Hindlimb muscle (tissue), 1 donor: ENCODE measurements around the gene RDH14. TPM values are rescaled to one million over a fixed set of nuclear protein-coding genes. Genes with fewer than 3 reads are reported as not detected.

Source experiments
- DNase-seq: peaks from one replicate; pipeline ENCODE4 v3.0.0-alpha.2; 2013
- polyA plus RNA-seq: library from polyadenylated mRNA; unstranded; fragments of 120-200 nt; gene quantifications from one replicate; pipeline ENCODE4 v1.2.1, GENCODE V29; 2013; ENCODE audit not compliant: insufficient read length

RDH14 gene
- polyA plus RNA-seq = 20.4 TPM

- DNase-seq = peak; percentile 92
These were observed at the start of gene RDH14 for GRCh38 chr2:18560031-18560796. RDH14 (minus strand) TSS chr2:18560653; CDS start chr2:18560572, 81 bp downstream.

- no peak for DNase-seq
These were observed 49.6 kb upstream of the RDH14 start for GRCh38 chr2:18610090-18610489.

GRCh38 chr2:18605115-18605514 lies 44.7 kb upstream of the RDH14 start:
- DNase-seq = no peak

- no peak for DNase-seq
These were observed 44.1 kb upstream of the RDH14 start for GRCh38 chr2:18604531-18604885.

GRCh38 chr2:18603854-18604530 lies 43.5 kb upstream of the RDH14 start:
- DNase-seq = no peak

- no peak for DNase-seq
These were observed 41.8 kb upstream of the RDH14 start for GRCh38 chr2:18602298-18602697.

- DNase-seq = no peak
These were observed 39.8 kb upstream of the RDH14 start for GRCh38 chr2:18600255-18600613.

GRCh38 chr2:18599509-18600254 lies 39.2 kb upstream of the RDH14 start:
- peak; percentile 22 for DNase-seq

- DNase-seq = no peak
These were observed 38.5 kb upstream of the RDH14 start for GRCh38 chr2:18598848-18599484.

GRCh38 chr2:18597618-18598017 lies 37.2 kb upstream of the RDH14 start:
- no peak for DNase-seq

GRCh38 chr2:18596993-18597392 lies 36.5 kb upstream of the RDH14 start:
- DNase-seq = no peak

- DNase-seq = no peak
These were observed 33.0 kb upstream of the RDH14 start for GRCh38 chr2:18593496-18593895.

GRCh38 chr2:18592372-18592771 lies 31.9 kb upstream of the RDH14 start:
- no peak for DNase-seq

GRCh38 chr2:18589354-18589753 lies 28.9 kb upstream of the RDH14 start, which contains the start of gene NT5C1B:
NT5C1B (minus strand) TSS chr2:18589569; CDS start chr2:18589468, 101 bp downstream.
- DNase-seq = no peak

- DNase-seq = no peak
These were observed 28.3 kb upstream of the RDH14 start for GRCh38 chr2:18588802-18589201.

- no peak for DNase-seq
These were observed 27.6 kb upstream of the RDH14 start for GRCh38 chr2:18588049-18588448.

GRCh38 chr2:18585526-18585925 lies 25.1 kb upstream of the RDH14 start:
- DNase-seq = no peak

- DNase-seq = no peak
These were observed 24.1 kb upstream of the RDH14 start for GRCh38 chr2:18584608-18584954.

- no peak for DNase-seq
These were observed 23.6 kb upstream of the RDH14 start for GRCh38 chr2:18583905-18584607.

GRCh38 chr2:18580606-18581005 lies 20.2 kb upstream of the RDH14 start:
- DNase-seq = no peak

GRCh38 chr2:18578033-18578432 lies 17.6 kb upstream of the RDH14 start:
- DNase-seq = no peak

- DNase-seq = no peak
These were observed 5.8 kb upstream of the RDH14 start for GRCh38 chr2:18566145-18566769.
